ENCODE results near the gene LRP1. TPM values are rescaled to one million over a fixed set of nuclear protein-coding genes. Genes with fewer than 3 reads are reported as not detected.

Gene LRP1
- total RNA-seq, 1 donor from 2014 or later: 62.7 TPM

DNA sequence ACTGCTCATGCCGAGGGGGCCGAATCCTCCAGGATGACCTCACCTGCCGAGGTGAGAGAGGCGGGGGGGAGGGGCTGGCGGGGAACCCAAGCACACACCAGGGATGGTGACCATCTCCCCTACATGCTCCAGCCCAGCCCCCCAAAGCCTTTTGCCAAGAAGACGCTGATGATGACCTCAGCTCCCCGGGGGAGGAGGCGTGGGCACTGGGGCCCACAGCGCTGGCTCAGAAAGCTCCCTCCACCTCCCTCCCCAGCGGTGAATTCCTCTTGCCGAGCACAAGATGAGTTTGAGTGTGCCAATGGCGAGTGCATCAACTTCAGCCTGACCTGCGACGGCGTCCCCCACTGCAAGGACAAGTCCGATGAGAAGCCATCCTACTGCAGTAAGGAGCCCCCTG is 64.6 kb downstream of the LRP1 start:
- Mint-ChIP-seq H3K9me3 (peaks cover 4% of the 10 kb centered on the region), H3K36me3 (ENCODE audit: low read depth) (peaks cover 12% of the 10 kb centered on the region), H3K4me1 (no peaks in the 10 kb centered on the region), H3K4me3 (no peak overlapping the region), H3K27ac (ENCODE audit: unreplicated experiment) (no peak overlapping the region), H3K27me3 (ENCODE audit: low read depth) (no peaks in the 10 kb centered on the region)
- no peak for TF ChIP-seq CTCF (conservative IDR thresholded peaks at IDR 0.05)
- DNase-seq (ENCODE audit: low read depth, low spot score): no peak

DNA sequence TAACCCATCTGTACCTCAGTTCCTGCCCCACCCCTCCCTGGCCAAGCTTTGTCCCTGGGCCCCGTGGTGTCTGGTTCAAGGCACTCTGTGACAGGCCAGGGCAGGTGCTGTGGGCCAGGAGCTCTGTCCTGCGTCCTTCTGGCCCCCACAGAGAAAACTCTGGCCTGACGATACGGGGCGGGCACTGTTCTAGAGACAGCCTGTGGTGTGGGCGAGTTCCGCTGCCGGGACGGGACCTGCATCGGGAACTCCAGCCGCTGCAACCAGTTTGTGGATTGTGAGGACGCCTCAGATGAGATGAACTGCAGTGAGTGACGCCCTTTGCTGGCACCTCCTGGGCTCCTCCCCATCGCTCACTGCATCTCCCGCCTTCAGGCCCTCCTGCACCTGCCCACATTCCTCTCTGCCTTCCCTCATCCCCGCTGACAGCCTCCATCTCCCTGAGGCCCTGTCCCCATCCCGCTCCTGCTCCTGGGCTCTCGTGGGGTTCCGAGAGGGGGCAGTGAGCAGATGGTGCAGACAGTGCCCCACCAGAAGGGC is 65.5 kb downstream of the LRP1 start:
- H3K4me1 Mint-ChIP-seq: no peaks in the 10 kb centered on the region
- no peak overlapping the region for H3K4me3 Mint-ChIP-seq
- H3K27ac Mint-ChIP-seq (ENCODE audit: unreplicated experiment): peak overlapping the region; percentile 62
- H3K27me3 Mint-ChIP-seq (ENCODE audit: low read depth): no peaks in the 10 kb centered on the region
- H3K9me3 Mint-ChIP-seq: peaks cover 4% of the 10 kb centered on the region
- TF ChIP-seq CTCF (conservative IDR thresholded peaks at IDR 0.05): no peak
- H3K36me3 Mint-ChIP-seq (ENCODE audit: low read depth): peaks cover 12% of the 10 kb centered on the region
- no peak for DNase-seq (ENCODE audit: low read depth, low spot score)

DNA sequence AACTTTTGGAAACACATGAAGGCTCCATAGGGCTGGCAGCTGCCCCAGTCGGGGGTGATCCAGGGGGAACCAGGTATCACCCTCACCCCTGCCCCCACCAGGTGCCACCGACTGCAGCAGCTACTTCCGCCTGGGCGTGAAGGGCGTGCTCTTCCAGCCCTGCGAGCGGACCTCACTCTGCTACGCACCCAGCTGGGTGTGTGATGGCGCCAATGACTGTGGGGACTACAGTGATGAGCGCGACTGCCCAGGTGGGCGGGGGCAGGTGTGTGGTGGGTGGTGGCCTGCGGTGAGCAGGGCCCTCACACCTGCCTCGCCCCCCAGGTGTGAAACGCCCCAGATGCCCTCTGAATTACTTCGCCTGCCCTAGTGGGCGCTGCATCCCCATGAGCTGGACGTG is 66.0 kb downstream of the LRP1 start:
- H3K27me3 Mint-ChIP-seq (ENCODE audit: low read depth): no peaks in the 10 kb centered on the region
- peak overlapping the region; percentile 62 for H3K27ac Mint-ChIP-seq (ENCODE audit: unreplicated experiment)
- H3K4me3 Mint-ChIP-seq: no peak overlapping the region
- DNase-seq (ENCODE audit: low read depth, low spot score): no peak
- H3K4me1 Mint-ChIP-seq: no peaks in the 10 kb centered on the region
- no peak for TF ChIP-seq CTCF (conservative IDR thresholded peaks at IDR 0.05)
- peaks cover 4% of the 10 kb centered on the region for H3K9me3 Mint-ChIP-seq
- H3K36me3 Mint-ChIP-seq (ENCODE audit: low read depth): peaks cover 12% of the 10 kb centered on the region

GRCh38 chr12:57195186-57195585 is 66.9 kb downstream of the LRP1 start:
- Mint-ChIP-seq H3K4me3 (no peak overlapping the region), H3K27me3 (ENCODE audit: low read depth) (no peaks in the 10 kb centered on the region), H3K36me3 (ENCODE audit: low read depth) (peaks cover 12% of the 10 kb centered on the region), H3K9me3 (peaks cover 4% of the 10 kb centered on the region), H3K27ac (ENCODE audit: unreplicated experiment) (no peak overlapping the region), H3K4me1 (no peaks in the 10 kb centered on the region)
- no peak for DNase-seq (ENCODE audit: low read depth, low spot score)
- TF ChIP-seq CTCF (conservative IDR thresholded peaks at IDR 0.05): no peak

- no peak for DNase-seq (ENCODE audit: low read depth, low spot score)
- Mint-ChIP-seq H3K9me3 (peaks cover 4% of the 10 kb centered on the region), H3K27me3 (ENCODE audit: low read depth) (no peaks in the 10 kb centered on the region), H3K4me1 (no peaks in the 10 kb centered on the region), H3K27ac (ENCODE audit: unreplicated experiment) (peak overlapping the region; percentile 46), H3K4me3 (no peak overlapping the region), H3K36me3 (ENCODE audit: low read depth) (peaks cover 12% of the 10 kb centered on the region)
- no peak for TF ChIP-seq CTCF (conservative IDR thresholded peaks at IDR 0.05)
Measured at GRCh38 chr12:57195611-57196371, 67.5 kb downstream of the LRP1 start.

Data from neural crest cell (in vitro differentiated cells).